H1 (cell line): Measurements from ENCODE around the gene SURF1. TPM values are rescaled to one million over a fixed set of nuclear protein-coding genes. Genes with fewer than 3 reads are reported as not detected.

Source experiments
- CTCF ChIA-PET: fragments of 300-600 bp; sonication (Branson Sonifier 250); formaldehyde crosslinking; loops from one replicate; lab custom pipeline; 2021; ENCODE audit not compliant: partially characterized antibody; lab: Charles Lee
- POLR2A ChIA-PET: fragments of 300-600 bp; sonication (Branson Sonifier 250); formaldehyde crosslinking; loops from one replicate; lab custom pipeline; 2021; ENCODE audit warnings: inconsistent platforms; ENCODE audit not compliant: partially characterized antibody; lab: Charles Lee
- DNase-seq, 2 experiments: peaks; one replicate each; pipeline versions ENCODE4 v3.0.0 to v3.0.0-alpha.2; 2010 to 2022; ENCODE audit warnings: low spot score in 2 of 2, low read depth in 1 of 2, mixed read lengths in 1 of 2
- FAIRE-seq: peaks from 2 replicates; lab custom pipeline; 2011; peaks lifted over from hg19 to GRCh38; lab: Jason Lieb, UNC
- H2AFZ ChIP-seq: 2 replicates; pipeline ENCODE4 v1.8.1; 2012; ENCODE audit warnings: low read length, inconsistent platforms
- H2AK5ac ChIP-seq: 2 replicates; pipeline ENCODE4 v1.6.1; 2013; ENCODE audit warnings: low read depth, low read length
- H2BK120ac ChIP-seq: replicated peaks from 2 replicates; pipeline ENCODE3; 2013; ENCODE audit warnings: low read depth, low read length, inconsistent platforms
- H2BK12ac ChIP-seq: 2 replicates; pipeline ENCODE4 v1.6.1; 2013; ENCODE audit warnings: low read depth, low read length
- H2BK15ac ChIP-seq: 2 replicates; pipeline ENCODE4 v1.6.1; 2013; ENCODE audit warnings: low read length
- H2BK20ac ChIP-seq: 2 replicates; pipeline ENCODE4 v1.6.1; 2013; ENCODE audit warnings: low read length
- H2BK5ac ChIP-seq: 2 replicates; pipeline ENCODE4 v1.6.1; 2013; ENCODE audit warnings: low read depth, low read length
- H3K14ac ChIP-seq: 2 replicates; pipeline ENCODE4 v1.6.1; 2013; ENCODE audit warnings: inconsistent platforms; ENCODE audit not compliant: insufficient read length
- H3K18ac ChIP-seq: 2 replicates; pipeline ENCODE4 v1.6.1; 2013; ENCODE audit warnings: low read length; ENCODE audit errors: extremely low read depth
- H3K23ac ChIP-seq: 2 replicates; pipeline ENCODE4 v1.6.1; 2013; ENCODE audit warnings: inconsistent platforms; ENCODE audit not compliant: insufficient read length
- H3K23me2 ChIP-seq: 2 replicates; pipeline ENCODE4 v1.6.1; 2013; ENCODE audit warnings: low read depth, low read length
- H3K27ac ChIP-seq: 2 replicates; pipeline ENCODE4 v1.6.1; 2011; ENCODE audit warnings: low read depth, low read length, inconsistent platforms
- H3K27me3 ChIP-seq, 4 experiments: replicated peaks in 1 of 4; 1 replicate in 1 of 4; 2 replicates in 3 of 4; pipeline versions ENCODE4 v1.6.1 to v1.8.1; 2011 to 2013; ENCODE audit warnings: low read length in 3 of 4, mild to moderate bottlenecking in 3 of 4, inconsistent platforms in 2 of 4, mixed read lengths in 2 of 4, moderate library complexity in 1 of 4; ENCODE audit not compliant: control insufficient read depth in 3 of 4, insufficient read depth in 3 of 4; ENCODE audit errors: extremely low read depth in 1 of 4
- H3K36me3 ChIP-seq, 4 experiments: 2 replicates each; pipeline versions ENCODE4 v1.6.1 to v1.8.1; 2011 to 2013; ENCODE audit warnings: mild to moderate bottlenecking in 4 of 4, low read length in 3 of 4, moderate library complexity in 2 of 4, control low read depth in 1 of 4, inconsistent platforms in 1 of 4; ENCODE audit not compliant: insufficient read depth in 4 of 4, control insufficient read depth in 2 of 4
- H3K4ac ChIP-seq: replicated peaks from 2 replicates; pipeline ENCODE3; 2013; ENCODE audit warnings: low read length, low read depth, mixed read lengths, inconsistent platforms; ENCODE audit not compliant: insufficient read length
- H3K4me1 ChIP-seq, 4 experiments: replicated peaks in 1 of 4; 1 replicate in 1 of 4; 2 replicates in 3 of 4; pipeline versions ENCODE4 v1.6.1 to v1.8.1; 2011 to 2013; ENCODE audit warnings: low read length in 3 of 4, inconsistent platforms in 2 of 4, mixed read lengths in 1 of 4; ENCODE audit not compliant: insufficient read depth in 4 of 4, control insufficient read depth in 3 of 4
- H3K4me2 ChIP-seq, 2 experiments: 2 replicates each; pipeline versions ENCODE4 v1.6.1 to v1.8.1; 2011 to 2013; ENCODE audit warnings: low read depth in 2 of 2, low read length in 2 of 2, control low read depth in 1 of 2, inconsistent platforms in 1 of 2, mild to moderate bottlenecking in 1 of 2; ENCODE audit not compliant: insufficient read depth in 1 of 2
- H3K4me3 ChIP-seq, 4 experiments: fragments of 200-600, 300-600 bp in 1 of 4; sonication (generic), shearing (Covaris generic), sonication (Bioruptor Twin) in 1 of 4; 2 replicates each; pipeline versions ENCODE4 v1.5.1 to v1.8.1; 2011 to 2016; ENCODE audit warnings: low read length in 4 of 4, low read depth in 3 of 4, control low read depth in 2 of 4, inconsistent platforms in 2 of 4, mild to moderate bottlenecking in 2 of 4, mixed read lengths in 1 of 4, moderate library complexity in 1 of 4; ENCODE audit not compliant: insufficient read depth in 2 of 4; ENCODE audit errors: extremely low read depth in 1 of 4
- H3K56ac ChIP-seq: replicated peaks from 2 replicates; pipeline ENCODE3; 2013; ENCODE audit warnings: low read depth, mild to moderate bottlenecking, mixed read lengths, low read length, inconsistent platforms; ENCODE audit not compliant: insufficient read length
- H3K79me1 ChIP-seq: 2 replicates; pipeline ENCODE4 v1.6.1; 2013; ENCODE audit warnings: low read depth, low read length, control low read depth
- H3K79me2 ChIP-seq, 2 experiments: 2 replicates each; pipeline versions ENCODE4 v1.6.1 to v1.8.1; 2012 to 2013; ENCODE audit warnings: low read length in 2 of 2, mild to moderate bottlenecking in 2 of 2, inconsistent platforms in 1 of 2; ENCODE audit not compliant: insufficient read depth in 2 of 2, control insufficient read depth in 1 of 2
- H3K9ac ChIP-seq, 4 experiments: replicated peaks in 1 of 4; 1 replicate in 1 of 4; 2 replicates in 3 of 4; pipeline versions ENCODE4 v1.6.1 to v1.8.1; 2011 to 2013; ENCODE audit warnings: low read depth in 3 of 4, low read length in 3 of 4, control low read depth in 2 of 4, mild to moderate bottlenecking in 2 of 4, moderate library complexity in 2 of 4, inconsistent platforms in 1 of 4; ENCODE audit errors: extremely low read depth in 1 of 4
- H3K9me3 ChIP-seq, 2 experiments: 2 replicates each; pipeline versions ENCODE4 v1.6.1 to v1.8.1; 2012 to 2013; ENCODE audit warnings: mild to moderate bottlenecking in 2 of 2, moderate library complexity in 2 of 2, control low read depth in 1 of 2, inconsistent platforms in 1 of 2, low read depth in 1 of 2, low read length in 1 of 2, mixed read lengths in 1 of 2; ENCODE audit not compliant: insufficient read depth in 2 of 2
- H4K20me1 ChIP-seq, 2 experiments: replicated peaks in 1 of 2; 2 replicates each; pipeline versions ENCODE3 to v1.8.1; 2011 to 2013; ENCODE audit warnings: inconsistent platforms in 2 of 2, low read length in 2 of 2, mild to moderate bottlenecking in 1 of 2; ENCODE audit not compliant: insufficient read depth in 2 of 2, control insufficient read depth in 1 of 2
- H4K5ac ChIP-seq: 2 replicates; pipeline ENCODE4 v1.6.1; 2013; ENCODE audit warnings: low read length, low read depth, mixed read lengths, inconsistent platforms; ENCODE audit not compliant: insufficient read length
- H4K8ac ChIP-seq: 2 replicates; pipeline ENCODE4 v1.8.0; 2013; ENCODE audit warnings: mild to moderate bottlenecking, moderate library complexity, low read length, inconsistent platforms; ENCODE audit not compliant: insufficient read depth; ENCODE audit errors: extremely low read depth
- H4K91ac ChIP-seq: replicated peaks from 2 replicates; pipeline ENCODE3; 2013; ENCODE audit warnings: low read length, mixed read lengths, inconsistent platforms; ENCODE audit not compliant: insufficient read length
- GABPA ChIP-seq: IDR thresholded peaks from 2 replicates; pipeline ENCODE4 v1.6.1; 2011; ENCODE audit warnings: mild to moderate bottlenecking, low read length, moderate library complexity, borderline replicate concordance; ENCODE audit not compliant: insufficient read depth
- PHF8 ChIP-seq: fragments of 200-600 bp; sonication (generic); conservative IDR thresholded peaks from 2 replicates; pipeline ENCODE4 v1.7.1; 2012; ENCODE audit warnings: low read depth, mild to moderate bottlenecking, inconsistent platforms, low read length, moderate library complexity
- POLR2A ChIP-seq, 2 experiments: IDR thresholded peaks; 1 replicate in 1 of 2; 2 replicates in 1 of 2; pipeline ENCODE4 v1.6.1; 2011; ENCODE audit warnings: low read depth in 2 of 2, low read length in 2 of 2, mild to moderate bottlenecking in 2 of 2; ENCODE audit errors: control extremely low read depth in 1 of 2
- RBBP5 ChIP-seq: IDR thresholded peaks from 2 replicates; pipeline ENCODE4 v1.7.1; 2012; ENCODE audit warnings: low read depth, mild to moderate bottlenecking, inconsistent platforms, low read length, moderate library complexity, borderline replicate concordance
- SIRT6 ChIP-seq: IDR thresholded peaks from one replicate; pipeline ENCODE4 v1.7.1; 2012; ENCODE audit warnings: low read length, inconsistent platforms
- TBP ChIP-seq: IDR thresholded peaks from 2 replicates; pipeline ENCODE4 v1.6.1; 2011; ENCODE audit warnings: low read depth, low read length, improper control_type of control experiment
- WGBS, 2 experiments: shearing (Covaris generic) in 1 of 2; methylation state at CpG; one replicate each; pipeline versions ENCODE4 v1.1.6 to v1.1.7; 2013 to 2015; ENCODE audit warnings: low lambda C conversion rate in 2 of 2, mixed read lengths in 2 of 2, inconsistent platforms in 1 of 2, low coverage in 1 of 2, missing lambda C conversion rate in 1 of 2; ENCODE audit not compliant: insufficient replicate concordance in 2 of 2, insufficient coverage in 1 of 2, insufficient read length in 1 of 2; ENCODE audit errors: extremely low coverage in 1 of 2, missing lambda C conversion rate in 1 of 2; 5-methylcytosine and 5-hydroxymethylcytosine counted together
- polyA plus RNA-seq, 7 experiments: library from polyadenylated mRNA; depleted of rRNA in 3 of 7; stranded (reverse) in 5 of 7; unstranded in 2 of 7; fragments of >200 nt in 5 of 7; fragments of 200-250 nt in 2 of 7; gene quantifications; 1 replicate in 5 of 7; 2 replicates in 1 of 7; 4 replicates in 1 of 7; pipeline versions ENCODE4 v1.2.1 to v1.2.3, GENCODE V29; 2011 to 2013; ENCODE audit warnings: missing spikeins in 2 of 7, mixed read lengths in 2 of 7
- total RNA-seq: library from RNA; stranded (reverse); fragmentation: NEBNext Ultra II Directional; extraction: Animal tissue kit (Norgen Biotek cat#: 25700); gene quantifications from 2 replicates; pipeline ENCODE4 v1.2.1, GENCODE V29; 2021
- TF ChIP-seq, protein P1 (sequence below): IDR thresholded peaks from 2 replicates; pipeline ENCODE4 v1.6.1; 2012; ENCODE audit warnings: inconsistent platforms
- TF ChIP-seq, protein P2 (sequence below): IDR thresholded peaks from 2 replicates; pipeline ENCODE4 v1.6.1; 2012; ENCODE audit warnings: inconsistent platforms

The SURF1 gene
- total and polyA plus RNA-seq, 2 of the 8 experiments (the other 6 are each of a cell fraction or from before 2014, with no cell fraction given): 43.1 to 44.7 TPM

GRCh38 chr9:133375724-133376654, 19.7 kb upstream of the SURF1 start, which contains the start of the genes STKLD1 and SURF4:
STKLD1 (plus strand) TSS chr9:133376366; CDS start chr9:133376474, 108 bp downstream.
SURF4 (minus strand) TSS chr9:133376060; CDS start chr9:133375969, 91 bp downstream.
- peak within 1 kb of the TSS; percentile 68; the same call in 1 of the 2 replicates for H4K8ac ChIP-seq
- peak within 1 kb of the TSS; percentile 57 for H4K5ac ChIP-seq
- peak within 1 kb of the TSS; percentile 70 to 87 (median 74) for H3K4me3 ChIP-seq
- peaks cover 0 to 3% (median 2%) of the 10 kb centered on the region in 4 experiments; a peak in 3 of 8 replicates for H3K36me3 ChIP-seq
- H3K27me3 ChIP-seq: peaks cover 0 to 11% (median 6%) of the 10 kb centered on the region in 4 experiments; a peak in 5 of 7 replicates
- H2AK5ac ChIP-seq: no peak within 1 kb of the TSS
- H3K79me2 ChIP-seq: peaks cover 14 to 44% of the 10 kb centered on the region in 2 experiments
- peak within 1 kb of the TSS; percentile 76 to 77 for H3K4me2 ChIP-seq
- no peak within 1 kb of the TSS for H2BK20ac ChIP-seq
- H2BK15ac ChIP-seq: no peak within 1 kb of the TSS
- peak within 1 kb of the TSS; percentile 65 to 92 (median 80) for H3K9ac ChIP-seq
- no peak within 1 kb of the TSS for H3K14ac ChIP-seq
- peak within 1 kb of the TSS; percentile 64; the same call in 1 of the 2 replicates for H2AFZ ChIP-seq
- no peak within 1 kb of the TSS for H2BK120ac ChIP-seq
- peak within 1 kb of the TSS; percentile 96 for H3K4ac ChIP-seq
- FAIRE-seq (no peak), DNase-seq (peak; percentile 81 to 99)
- H2BK5ac ChIP-seq: no peak within 1 kb of the TSS; the same call in 1 of the 2 replicates
- peaks cover 11 to 26% of the 10 kb centered on the region in 2 experiments for H4K20me1 ChIP-seq
- H3K18ac ChIP-seq: peak within 1 kb of the TSS; percentile 38
- no peak within 1 kb of the TSS for H2BK12ac ChIP-seq
- peak within 1 kb of the TSS; percentile 74 for H4K91ac ChIP-seq
- POLR2A ChIA-PET: interaction anchor here (0.9 to 19.9 kb wide), 9 partner anchors 9 to 45 kb away, joined by 3 to 461 read pairs (median 5); partner anchors contain the start of genes MED22, RPL7A, SURF1 and SURF2
- CTCF ChIA-PET: interaction anchor here (0.6 to 10.1 kb wide), 10 partner anchors 13 to 352 kb away, joined by 3 to 90 read pairs (median 5); partner anchors contain the start of genes CACFD1, SURF1 and SURF2
- 13% methylated on average over 28 of the region's 120 CpGs; no CpG with 5 or more reads in 1 of the 2 experiments for WGBS, 2 experiments
- H3K79me1 ChIP-seq: peaks cover 6% of the 10 kb centered on the region; the same call in 1 of the 2 replicates
- no peak within 1 kb of the TSS for H3K23ac ChIP-seq
- peak within 1 kb of the TSS; percentile 80 for H3K27ac ChIP-seq
- peaks cover 8% of the 10 kb centered on the region; the same call in 1 of the 2 replicates for H3K23me2 ChIP-seq
- H3K4me1 ChIP-seq: peaks cover 0 to 5% (median 0%) of the 10 kb centered on the region in 4 experiments; a peak in 1 of 7 replicates
- peaks cover 0 to 4% of the 10 kb centered on the region in 2 experiments; a peak in 2 of 4 replicates for H3K9me3 ChIP-seq
- H3K56ac ChIP-seq: peak within 1 kb of the TSS; percentile 0
- TF ChIP-seq, protein P1, sequence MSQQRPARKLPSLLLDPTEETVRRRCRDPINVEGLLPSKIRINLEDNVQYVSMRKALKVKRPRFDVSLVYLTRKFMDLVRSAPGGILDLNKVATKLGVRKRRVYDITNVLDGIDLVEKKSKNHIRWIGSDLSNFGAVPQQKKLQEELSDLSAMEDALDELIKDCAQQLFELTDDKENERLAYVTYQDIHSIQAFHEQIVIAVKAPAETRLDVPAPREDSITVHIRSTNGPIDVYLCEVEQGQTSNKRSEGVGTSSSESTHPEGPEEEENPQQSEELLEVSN: peak; percentile 98
- TF ChIP-seq TBP: peak; percentile 62; the same call in 1 of the 2 replicates
- peak; percentile 80 for TF ChIP-seq GABPA
- TF ChIP-seq, protein P2, sequence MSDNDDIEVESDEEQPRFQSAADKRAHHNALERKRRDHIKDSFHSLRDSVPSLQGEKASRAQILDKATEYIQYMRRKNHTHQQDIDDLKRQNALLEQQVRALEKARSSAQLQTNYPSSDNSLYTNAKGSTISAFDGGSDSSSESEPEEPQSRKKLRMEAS: peak; percentile 99
- peak; percentile 66 for TF ChIP-seq PHF8
- no peak for TF ChIP-seq SIRT6
- TF ChIP-seq RBBP5: peak; percentile 27; the same call in 1 of the 2 replicates
- TF ChIP-seq POLR2A (IDR thresholded peaks at IDR 0.05; ENCODE audit: control extremely low read depth in 1 of 2, low read depth in 2 of 2, low read length in 2 of 2): peak in 1 of 2 experiments; percentile 82; a peak in 2 of 3 replicates
